ENCODE measurements around the gene PGP.

DNA sequence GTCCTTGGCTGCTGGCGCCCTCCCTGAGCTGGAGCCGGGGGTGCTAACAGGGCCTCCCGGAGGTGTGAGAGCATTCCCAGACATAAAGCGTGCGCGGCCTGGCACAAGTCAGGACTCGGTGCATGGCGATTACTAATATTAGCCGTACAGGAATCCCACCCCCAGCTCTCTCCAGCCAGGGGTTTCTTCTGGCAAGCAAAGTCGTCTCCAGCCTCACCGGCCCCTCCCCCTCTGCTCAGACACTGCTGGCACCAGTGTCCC, 23.3 kb downstream of the PGP start:
- TF ChIP-seq POLR2AphosphoS5 (IDR thresholded peaks at IDR 0.05; ENCODE audit: borderline replicate concordance, low read depth, low read length) (no peak), EZH2 (IDR thresholded peaks at IDR 0.05) (no peak), FOXP2 (optimal IDR thresholded peaks at IDR 0.05; ENCODE audit: control extremely low read depth, extremely low read length, insufficient read depth) (no peak)

All from SK-N-MC (cell line).